GM23338 (cell line): ENCODE results near the gene DDA1.

Experiments
- CREB1 ChIP-seq: fragments of 250-450 bp; sonication (Bioruptor Pico); IDR thresholded peaks from 2 replicates; pipeline ENCODE4 v1.5.0; 2020; ENCODE audit warnings: low read depth, mild to moderate bottlenecking, moderate library complexity
- ETS1 ChIP-seq: IDR thresholded peaks from 2 replicates; pipeline ENCODE4 v1.6.1; 2016; ENCODE audit warnings: antibody characterized with exemption
- EZH2 ChIP-seq: fragments of 200-600 bp; sonication (generic); IDR thresholded peaks from one replicate; pipeline ENCODE4 v1.8.0; 2017; ENCODE audit warnings: antibody characterized with exemption, mild to moderate bottlenecking, low read depth; ENCODE audit not compliant: unreplicated experiment
- EZH2phosphoT487 ChIP-seq: fragments of 200-600 bp; sonication (generic); IDR thresholded peaks from one replicate; pipeline ENCODE4 v1.8.1; 2018; ENCODE audit warnings: antibody characterized with exemption; ENCODE audit not compliant: unreplicated experiment
- JUNB ChIP-seq: IDR thresholded peaks from one replicate; pipeline ENCODE4 v1.6.1; 2016; ENCODE audit warnings: antibody characterized with exemption; ENCODE audit not compliant: unreplicated experiment
- NANOG ChIP-seq: IDR thresholded peaks from 2 replicates; pipeline ENCODE4 v1.6.1; 2016; ENCODE audit warnings: antibody characterized with exemption, borderline replicate concordance
- POLR2AphosphoS5 ChIP-seq: IDR thresholded peaks from 2 replicates; pipeline ENCODE4 v1.6.1; 2016; ENCODE audit warnings: antibody characterized with exemption, low read depth
- REST ChIP-seq: IDR thresholded peaks from one replicate; pipeline ENCODE4 v1.6.1; 2018; ENCODE audit warnings: antibody characterized with exemption; ENCODE audit not compliant: unreplicated experiment
- STAT1 ChIP-seq: IDR thresholded peaks from one replicate; pipeline ENCODE4 v1.6.1; 2016; ENCODE audit warnings: antibody characterized with exemption; ENCODE audit not compliant: unreplicated experiment
- ZNF114 ChIP-seq: fragments of 250-450 bp; sonication (Bioruptor Pico); IDR thresholded peaks from 2 replicates; pipeline ENCODE4 v1.5.0; 2020; ENCODE audit warnings: mild to moderate bottlenecking, moderate library complexity
- ZNF331 ChIP-seq: fragments of 250-450 bp; sonication (Bioruptor Pico); IDR thresholded peaks from 2 replicates; pipeline ENCODE4 v1.5.0; 2020; ENCODE audit warnings: low read depth, mild to moderate bottlenecking, moderate library complexity
- TF ChIP-seq, protein P1 (sequence below), 2 experiments: fragments of 200-600 bp in 1 of 2; sonication (generic) in 1 of 2; conservative IDR thresholded peaks; 2 replicates each; pipeline versions ENCODE4 v1.5.1 to v1.6.1; 2016 to 2017; ENCODE audit warnings: antibody characterized with exemption in 2 of 2, low read depth in 2 of 2, mild to moderate bottlenecking in 2 of 2, moderate library complexity in 1 of 2
- TF ChIP-seq, protein P2 (sequence below): fragments of 250-450 bp; sonication (Bioruptor Pico); IDR thresholded peaks from 2 replicates; pipeline ENCODE4 v1.5.0; 2020; ENCODE audit warnings: mild to moderate bottlenecking, moderate library complexity

GRCh38 chr19:17266589-17266974 lies 42.8 kb upstream of the DDA1 start:
- TF ChIP-seq, protein P1, sequence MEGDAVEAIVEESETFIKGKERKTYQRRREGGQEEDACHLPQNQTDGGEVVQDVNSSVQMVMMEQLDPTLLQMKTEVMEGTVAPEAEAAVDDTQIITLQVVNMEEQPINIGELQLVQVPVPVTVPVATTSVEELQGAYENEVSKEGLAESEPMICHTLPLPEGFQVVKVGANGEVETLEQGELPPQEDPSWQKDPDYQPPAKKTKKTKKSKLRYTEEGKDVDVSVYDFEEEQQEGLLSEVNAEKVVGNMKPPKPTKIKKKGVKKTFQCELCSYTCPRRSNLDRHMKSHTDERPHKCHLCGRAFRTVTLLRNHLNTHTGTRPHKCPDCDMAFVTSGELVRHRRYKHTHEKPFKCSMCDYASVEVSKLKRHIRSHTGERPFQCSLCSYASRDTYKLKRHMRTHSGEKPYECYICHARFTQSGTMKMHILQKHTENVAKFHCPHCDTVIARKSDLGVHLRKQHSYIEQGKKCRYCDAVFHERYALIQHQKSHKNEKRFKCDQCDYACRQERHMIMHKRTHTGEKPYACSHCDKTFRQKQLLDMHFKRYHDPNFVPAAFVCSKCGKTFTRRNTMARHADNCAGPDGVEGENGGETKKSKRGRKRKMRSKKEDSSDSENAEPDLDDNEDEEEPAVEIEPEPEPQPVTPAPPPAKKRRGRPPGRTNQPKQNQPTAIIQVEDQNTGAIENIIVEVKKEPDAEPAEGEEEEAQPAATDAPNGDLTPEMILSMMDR (conservative IDR thresholded peaks at IDR 0.05; ENCODE audit: low read depth in 2 of 2): no peak
- TF ChIP-seq EZH2: no peak
- no peak for TF ChIP-seq REST
- no peak for TF ChIP-seq POLR2AphosphoS5
- no peak for TF ChIP-seq EZH2phosphoT487
- TF ChIP-seq CREB1: no peak
- TF ChIP-seq, protein P2, sequence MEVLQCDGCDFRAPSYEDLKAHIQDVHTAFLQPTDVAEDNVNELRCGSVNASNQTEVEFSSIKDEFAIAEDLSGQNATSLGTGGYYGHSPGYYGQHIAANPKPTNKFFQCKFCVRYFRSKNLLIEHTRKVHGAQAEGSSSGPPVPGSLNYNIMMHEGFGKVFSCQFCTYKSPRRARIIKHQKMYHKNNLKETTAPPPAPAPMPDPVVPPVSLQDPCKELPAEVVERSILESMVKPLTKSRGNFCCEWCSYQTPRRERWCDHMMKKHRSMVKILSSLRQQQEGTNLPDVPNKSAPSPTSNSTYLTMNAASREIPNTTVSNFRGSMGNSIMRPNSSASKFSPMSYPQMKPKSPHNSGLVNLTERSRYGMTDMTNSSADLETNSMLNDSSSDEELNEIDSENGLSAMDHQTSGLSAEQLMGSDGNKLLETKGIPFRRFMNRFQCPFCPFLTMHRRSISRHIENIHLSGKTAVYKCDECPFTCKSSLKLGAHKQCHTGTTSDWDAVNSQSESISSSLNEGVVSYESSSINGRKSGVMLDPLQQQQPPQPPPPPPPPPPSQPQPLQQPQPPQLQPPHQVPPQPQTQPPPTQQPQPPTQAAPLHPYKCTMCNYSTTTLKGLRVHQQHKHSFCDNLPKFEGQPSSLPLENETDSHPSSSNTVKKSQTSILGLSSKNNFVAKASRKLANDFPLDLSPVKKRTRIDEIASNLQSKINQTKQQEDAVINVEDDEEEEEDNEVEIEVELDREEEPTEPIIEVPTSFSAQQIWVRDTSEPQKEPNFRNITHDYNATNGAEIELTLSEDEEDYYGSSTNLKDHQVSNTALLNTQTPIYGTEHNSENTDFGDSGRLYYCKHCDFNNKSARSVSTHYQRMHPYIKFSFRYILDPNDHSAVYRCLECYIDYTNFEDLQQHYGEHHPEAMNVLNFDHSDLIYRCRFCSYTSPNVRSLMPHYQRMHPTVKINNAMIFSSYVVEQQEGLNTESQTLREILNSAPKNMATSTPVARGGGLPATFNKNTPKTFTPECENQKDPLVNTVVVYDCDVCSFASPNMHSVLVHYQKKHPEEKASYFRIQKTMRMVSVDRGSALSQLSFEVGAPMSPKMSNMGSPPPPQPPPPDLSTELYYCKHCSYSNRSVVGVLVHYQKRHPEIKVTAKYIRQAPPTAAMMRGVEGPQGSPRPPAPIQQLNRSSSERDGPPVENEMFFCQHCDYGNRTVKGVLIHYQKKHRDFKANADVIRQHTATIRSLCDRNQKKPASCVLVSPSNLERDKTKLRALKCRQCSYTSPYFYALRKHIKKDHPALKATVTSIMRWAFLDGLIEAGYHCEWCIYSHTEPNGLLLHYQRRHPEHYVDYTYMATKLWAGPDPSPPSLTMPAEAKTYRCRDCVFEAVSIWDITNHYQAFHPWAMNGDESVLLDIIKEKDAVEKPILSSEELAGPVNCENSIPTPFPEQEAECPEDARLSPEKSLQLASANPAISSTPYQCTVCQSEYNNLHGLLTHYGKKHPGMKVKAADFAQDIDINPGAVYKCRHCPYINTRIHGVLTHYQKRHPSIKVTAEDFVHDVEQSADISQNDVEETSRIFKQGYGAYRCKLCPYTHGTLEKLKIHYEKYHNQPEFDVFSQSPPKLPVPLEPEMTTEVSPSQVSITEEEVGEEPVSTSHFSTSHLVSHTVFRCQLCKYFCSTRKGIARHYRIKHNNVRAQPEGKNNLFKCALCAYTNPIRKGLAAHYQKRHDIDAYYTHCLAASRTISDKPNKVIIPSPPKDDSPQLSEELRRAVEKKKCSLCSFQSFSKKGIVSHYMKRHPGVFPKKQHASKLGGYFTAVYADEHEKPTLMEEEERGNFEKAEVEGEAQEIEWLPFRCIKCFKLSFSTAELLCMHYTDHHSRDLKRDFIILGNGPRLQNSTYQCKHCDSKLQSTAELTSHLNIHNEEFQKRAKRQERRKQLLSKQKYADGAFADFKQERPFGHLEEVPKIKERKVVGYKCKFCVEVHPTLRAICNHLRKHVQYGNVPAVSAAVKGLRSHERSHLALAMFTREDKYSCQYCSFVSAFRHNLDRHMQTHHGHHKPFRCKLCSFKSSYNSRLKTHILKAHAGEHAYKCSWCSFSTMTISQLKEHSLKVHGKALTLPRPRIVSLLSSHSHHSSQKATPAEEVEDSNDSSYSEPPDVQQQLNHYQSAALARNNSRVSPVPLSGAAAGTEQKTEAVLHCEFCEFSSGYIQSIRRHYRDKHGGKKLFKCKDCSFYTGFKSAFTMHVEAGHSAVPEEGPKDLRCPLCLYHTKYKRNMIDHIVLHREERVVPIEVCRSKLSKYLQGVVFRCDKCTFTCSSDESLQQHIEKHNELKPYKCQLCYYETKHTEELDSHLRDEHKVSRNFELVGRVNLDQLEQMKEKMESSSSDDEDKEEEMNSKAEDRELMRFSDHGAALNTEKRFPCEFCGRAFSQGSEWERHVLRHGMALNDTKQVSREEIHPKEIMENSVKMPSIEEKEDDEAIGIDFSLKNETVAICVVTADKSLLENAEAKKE (CRISPR knock-in tag): no peak
- no peak for TF ChIP-seq STAT1
- no peak for TF ChIP-seq ZNF114 (CRISPR knock-in tag)
- no peak for TF ChIP-seq JUNB
- no peak for TF ChIP-seq ZNF331
- TF ChIP-seq ETS1: no peak
- TF ChIP-seq NANOG: no peak
